Measurements from ENCODE around the gene AGAP1.

AGAP1 gene

DNA sequence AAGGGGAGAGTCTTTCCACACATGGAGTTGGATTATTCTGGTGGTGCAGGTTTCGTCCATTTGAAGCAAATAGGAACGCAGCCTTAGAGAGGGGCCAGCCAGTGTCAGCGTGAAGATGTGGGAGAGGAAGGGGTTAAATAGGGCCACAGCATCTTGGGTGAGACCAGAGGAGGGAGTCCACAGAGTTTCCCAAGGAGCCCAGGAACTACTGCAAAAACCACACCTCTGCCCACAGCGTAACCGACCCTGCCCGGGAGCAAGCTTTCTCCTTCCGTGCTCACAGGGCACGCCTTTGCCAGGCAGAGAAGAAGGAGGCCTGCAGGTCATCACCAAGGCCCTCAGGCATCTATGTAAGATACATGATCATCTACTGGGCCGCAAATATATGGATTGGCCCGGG lies 314.5 kb downstream of the AGAP1 start:
- DNase-seq (ENCODE audit: insufficient read length) (no peak), FAIRE-seq (no peak)

DNA sequence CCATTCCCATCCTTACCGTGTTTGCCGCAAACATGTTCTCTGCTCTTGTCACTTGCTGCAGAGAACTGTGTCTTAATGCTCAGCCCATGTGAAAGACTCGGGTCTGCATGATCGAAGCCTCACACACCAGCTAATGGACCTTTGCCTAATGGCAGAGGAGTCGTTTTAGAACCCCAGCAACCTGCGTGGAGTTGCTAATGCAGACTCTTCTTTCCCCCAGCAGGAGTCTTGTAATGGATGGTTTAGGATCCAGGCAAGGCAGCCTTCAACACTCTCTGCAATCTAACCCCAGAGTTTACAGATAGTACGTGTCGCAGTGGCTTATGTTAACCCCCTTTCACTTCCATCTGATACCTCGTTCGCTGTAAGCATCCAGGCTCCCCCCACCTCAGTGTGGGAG lies 316.4 kb downstream of the AGAP1 start:
- FAIRE-seq = no peak
- TF ChIP-seq POLR2A (IDR thresholded peaks at IDR 0.05; ENCODE audit: low read depth, low read length) (no peak), POLR2AphosphoS5 (IDR thresholded peaks at IDR 0.05; ENCODE audit: low read depth, low read length) (no peak), TAF1 (IDR thresholded peaks at IDR 0.05; ENCODE audit: borderline replicate concordance, low read depth, low read length) (no peak)
- DNase-seq (ENCODE audit: insufficient read length) = no peak

More for the DNA sequence above, 314.5 kb downstream of the AGAP1 start:
- TF ChIP-seq POLR2A (IDR thresholded peaks at IDR 0.05; ENCODE audit: low read depth, low read length) = no peak
- TF ChIP-seq TAF1 (IDR thresholded peaks at IDR 0.05; ENCODE audit: borderline replicate concordance, low read depth, low read length) = no peak
- no peak for TF ChIP-seq POLR2AphosphoS5 (IDR thresholded peaks at IDR 0.05; ENCODE audit: low read depth, low read length)

DNA sequence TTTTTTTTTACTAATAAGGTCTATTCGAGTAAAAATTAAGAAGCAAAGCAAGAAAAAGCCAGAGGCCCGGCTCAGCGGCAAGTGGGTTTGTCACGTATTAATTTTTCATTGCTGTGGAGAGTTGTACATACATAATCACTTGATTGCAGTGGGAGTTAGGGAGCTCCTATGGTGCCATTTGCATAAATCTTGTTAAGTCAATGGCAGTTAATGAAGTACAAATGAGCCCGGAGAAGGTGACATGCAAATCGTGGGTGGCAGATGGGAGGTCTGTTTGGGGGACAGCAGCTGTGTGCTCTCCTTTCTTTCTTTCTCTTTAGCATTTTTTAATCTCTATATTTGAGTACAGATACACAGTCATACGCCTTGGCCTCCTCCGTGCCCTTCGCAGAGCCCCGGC lies 317.0 kb downstream of the AGAP1 start:
- TF ChIP-seq POLR2AphosphoS5 (IDR thresholded peaks at IDR 0.05; ENCODE audit: low read depth, low read length) (no peak), TAF1 (IDR thresholded peaks at IDR 0.05; ENCODE audit: borderline replicate concordance, low read depth, low read length) (no peak), POLR2A (IDR thresholded peaks at IDR 0.05; ENCODE audit: low read depth, low read length) (no peak)
- DNase-seq (ENCODE audit: insufficient read length) (no peak), FAIRE-seq (no peak)

DNA sequence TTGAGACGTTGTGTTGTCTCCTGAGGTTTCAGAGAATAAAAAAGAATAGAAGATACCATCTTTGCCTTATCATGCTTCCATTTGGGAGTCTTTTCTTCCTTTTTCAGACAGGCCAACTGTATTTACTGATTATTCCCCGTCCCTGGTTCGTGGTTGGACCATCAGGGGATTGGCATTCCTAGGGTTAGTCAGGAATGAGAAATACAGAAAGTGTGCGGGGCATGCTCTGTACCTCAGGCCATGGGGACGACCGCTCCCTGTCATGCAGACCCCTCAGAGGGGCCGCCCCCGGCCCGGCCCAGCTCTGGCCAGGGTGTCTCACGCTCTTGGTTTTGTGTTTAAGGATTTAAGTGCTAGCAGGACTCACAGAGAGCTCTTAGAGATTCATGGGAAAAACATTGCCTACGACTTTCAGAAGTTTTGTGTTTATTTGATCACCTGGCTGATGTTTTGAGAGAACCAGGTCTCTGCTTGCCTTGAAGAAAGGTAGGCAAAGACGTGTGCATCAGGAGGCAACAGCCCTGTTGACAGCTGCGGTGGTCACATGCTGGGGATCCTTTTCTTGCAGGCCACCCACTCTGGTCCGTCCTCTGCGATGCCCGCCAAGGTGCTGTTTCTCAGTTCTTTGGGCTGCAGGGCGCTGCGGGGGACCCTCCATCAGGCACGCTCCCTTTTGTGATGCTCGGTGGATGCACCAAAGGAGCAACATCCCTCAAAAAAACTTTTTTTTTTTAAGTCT lies 317.8 kb downstream of the AGAP1 start:
- no peak for DNase-seq (ENCODE audit: insufficient read length)
- TF ChIP-seq POLR2AphosphoS5 (IDR thresholded peaks at IDR 0.05; ENCODE audit: low read depth, low read length) (no peak), TAF1 (IDR thresholded peaks at IDR 0.05; ENCODE audit: borderline replicate concordance, low read depth, low read length) (no peak), POLR2A (IDR thresholded peaks at IDR 0.05; ENCODE audit: low read depth, low read length) (no peak)
- FAIRE-seq = no peak

DNA sequence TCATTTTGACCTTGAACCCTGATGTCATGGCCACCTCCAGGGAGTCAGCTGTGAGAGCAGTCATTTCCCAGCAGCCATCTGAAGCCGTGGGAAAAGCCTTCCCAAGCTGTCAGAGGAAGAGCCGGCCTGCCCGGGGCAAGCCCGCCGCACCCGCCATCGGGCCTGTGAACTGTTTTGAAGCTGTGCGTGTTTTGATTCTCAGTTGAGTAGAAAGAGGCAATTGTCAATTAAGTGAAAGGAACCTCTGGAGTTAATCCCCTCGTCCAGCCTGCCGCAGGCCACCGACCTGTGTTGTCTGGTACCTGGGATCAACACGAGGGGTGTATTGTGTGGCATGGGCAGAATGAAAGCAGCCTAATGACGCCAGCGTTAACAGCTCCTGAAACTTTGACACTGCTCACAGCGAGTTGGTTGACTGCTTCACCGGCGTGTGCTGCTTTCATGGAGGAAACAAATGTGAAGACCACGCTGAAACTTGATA lies 318.4 kb downstream of the AGAP1 start:
- TF ChIP-seq POLR2A (IDR thresholded peaks at IDR 0.05; ENCODE audit: low read depth, low read length) (no peak), POLR2AphosphoS5 (IDR thresholded peaks at IDR 0.05; ENCODE audit: low read depth, low read length) (no peak), TAF1 (IDR thresholded peaks at IDR 0.05; ENCODE audit: borderline replicate concordance, low read depth, low read length) (no peak)
- FAIRE-seq = no peak
- no peak for DNase-seq (ENCODE audit: insufficient read length)

DNA sequence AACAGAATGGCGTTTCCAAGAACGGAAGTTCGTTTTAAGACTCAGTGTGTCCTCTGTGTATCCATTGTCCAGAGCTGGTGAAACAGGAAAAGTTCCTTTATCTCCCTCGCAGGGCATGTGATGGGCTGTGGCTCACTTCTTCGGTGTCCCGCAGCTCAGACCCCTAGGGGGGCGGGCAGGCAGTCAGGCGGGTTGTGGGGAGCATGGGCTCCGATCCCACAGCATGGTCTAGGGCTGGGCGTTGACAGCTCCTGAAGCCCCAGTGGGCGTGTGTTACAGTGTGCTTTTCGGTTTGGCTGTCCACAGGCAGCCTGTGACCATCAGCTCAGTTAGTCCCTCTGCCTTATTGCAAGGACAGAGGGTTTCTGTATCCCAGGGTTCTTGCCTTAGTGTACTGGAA lies 319.6 kb downstream of the AGAP1 start:
- TF ChIP-seq TAF1 (IDR thresholded peaks at IDR 0.05; ENCODE audit: borderline replicate concordance, low read depth, low read length) = no peak
- no peak for TF ChIP-seq POLR2AphosphoS5 (IDR thresholded peaks at IDR 0.05; ENCODE audit: low read depth, low read length)
- no peak for FAIRE-seq

DNA sequence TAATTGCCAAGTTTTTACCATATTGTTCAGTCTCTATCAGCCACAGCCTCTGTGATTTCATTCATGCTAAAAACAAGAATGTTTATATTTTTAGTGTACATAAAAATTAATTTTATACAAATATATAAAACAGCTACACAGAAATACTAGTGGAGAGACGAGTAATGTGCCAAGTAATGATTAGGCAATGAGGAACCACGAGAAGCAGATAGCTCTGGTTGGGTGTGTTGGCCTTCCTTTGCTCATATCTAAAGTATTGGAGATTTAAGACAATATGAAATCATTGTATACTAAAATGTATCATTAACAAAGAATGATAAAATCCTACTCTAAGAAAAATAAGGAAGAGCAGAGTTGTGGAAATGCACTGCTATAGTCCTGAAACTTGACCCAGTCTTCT lies 326.7 kb downstream of the AGAP1 start:
- FAIRE-seq = no peak
- no peak for DNase-seq (ENCODE audit: insufficient read length)
- no peak for TF ChIP-seq POLR2A (IDR thresholded peaks at IDR 0.05; ENCODE audit: low read depth, low read length)

More for the DNA sequence above, 319.6 kb downstream of the AGAP1 start:
- DNase-seq (ENCODE audit: insufficient read length) = no peak

DNA sequence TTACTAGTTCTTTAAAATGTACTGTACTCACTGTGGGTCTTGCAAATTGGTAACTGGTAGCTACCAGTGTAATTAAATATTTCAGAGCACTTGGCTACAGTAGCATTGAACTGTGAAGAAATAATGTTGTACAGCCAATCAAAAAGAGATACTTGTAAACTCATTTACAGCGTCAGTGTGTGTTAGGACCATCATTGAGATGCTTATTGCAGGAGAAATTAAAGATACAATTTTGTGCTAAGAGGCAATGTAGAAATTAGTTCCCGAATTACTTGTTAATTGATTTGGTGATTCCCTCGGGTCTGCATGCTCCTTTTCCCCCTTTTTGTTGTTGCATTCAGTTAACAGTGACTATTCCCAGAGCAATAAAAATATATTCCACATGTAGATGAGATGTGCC lies 330.5 kb downstream of the AGAP1 start:
- TF ChIP-seq POLR2A (IDR thresholded peaks at IDR 0.05; ENCODE audit: low read depth, low read length) = no peak
- TF ChIP-seq TAF1 (IDR thresholded peaks at IDR 0.05; ENCODE audit: borderline replicate concordance, low read depth, low read length) = no peak
- TF ChIP-seq POLR2AphosphoS5 (IDR thresholded peaks at IDR 0.05; ENCODE audit: low read depth, low read length) = no peak
- FAIRE-seq = no peak
- no peak for DNase-seq (ENCODE audit: insufficient read length)

DNA sequence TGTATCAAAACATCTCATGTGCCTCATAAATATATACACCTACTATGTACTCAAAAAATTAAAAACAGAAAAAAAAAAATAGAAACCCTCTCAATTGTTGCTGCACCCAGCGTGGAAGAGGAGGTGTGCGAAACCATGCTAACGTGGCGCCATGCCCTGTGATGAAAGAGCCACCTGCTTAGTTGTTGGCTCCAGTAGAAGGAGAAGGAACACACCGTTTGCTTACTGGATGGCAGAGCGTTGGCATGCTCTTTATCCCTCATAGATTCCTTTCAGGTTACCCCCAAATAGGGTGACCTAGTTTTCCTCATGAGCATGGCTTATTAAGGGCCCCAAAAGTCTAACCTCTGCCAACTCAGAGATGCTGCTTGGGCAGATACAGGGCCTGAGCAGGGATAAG lies 332.1 kb downstream of the AGAP1 start:
- FAIRE-seq (no peak), DNase-seq (ENCODE audit: insufficient read length) (no peak)
- TF ChIP-seq POLR2A (IDR thresholded peaks at IDR 0.05; ENCODE audit: low read depth, low read length) = no peak
- TF ChIP-seq TAF1 (IDR thresholded peaks at IDR 0.05; ENCODE audit: borderline replicate concordance, low read depth, low read length) = no peak

DNA sequence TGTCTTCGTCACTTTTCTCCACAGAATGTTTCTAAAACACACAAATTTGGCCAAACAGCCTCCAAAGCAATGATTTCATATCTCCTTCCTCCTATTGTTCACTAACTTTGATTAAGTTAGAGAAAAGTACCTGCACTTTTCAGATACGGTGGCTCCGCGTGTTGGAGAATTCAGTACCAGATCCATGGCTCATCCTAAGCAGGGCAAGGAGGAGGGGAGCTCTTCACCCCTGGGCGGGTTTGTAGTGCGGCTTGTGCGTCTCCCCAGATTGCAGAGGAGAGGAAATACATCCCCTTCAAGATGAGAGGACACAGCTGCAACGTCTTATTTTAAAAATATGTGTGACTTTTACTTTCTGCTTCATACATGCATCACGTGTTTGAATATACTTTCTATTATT lies 333.0 kb downstream of the AGAP1 start:
- FAIRE-seq = no peak
- no peak for DNase-seq (ENCODE audit: insufficient read length)
- no peak for TF ChIP-seq TAF1 (IDR thresholded peaks at IDR 0.05; ENCODE audit: borderline replicate concordance, low read depth, low read length)
- TF ChIP-seq POLR2A (IDR thresholded peaks at IDR 0.05; ENCODE audit: low read depth, low read length) = no peak

DNA sequence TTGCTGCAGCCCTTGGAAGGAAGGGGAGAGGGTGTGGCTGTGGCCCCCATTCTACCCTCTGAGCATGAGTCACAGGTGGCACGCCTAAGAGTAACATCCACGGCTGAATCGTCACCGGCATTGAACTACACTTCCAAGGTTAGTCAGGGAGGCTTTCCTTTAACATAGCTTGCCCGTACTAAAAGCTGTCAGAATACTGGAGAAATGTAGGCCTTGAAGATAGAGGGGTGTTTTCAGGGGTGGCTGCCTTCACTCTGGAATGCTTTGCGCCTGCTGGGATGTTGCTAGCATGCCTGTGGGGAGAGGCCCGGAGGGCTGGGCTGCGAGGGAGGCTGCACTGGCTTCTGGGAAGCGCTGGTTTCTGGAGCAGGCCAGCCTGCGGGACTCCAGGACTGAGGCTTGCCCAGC lies 333.7 kb downstream of the AGAP1 start:
- DNase-seq (ENCODE audit: insufficient read length) (no peak), FAIRE-seq (no peak)
- TF ChIP-seq POLR2AphosphoS5 (IDR thresholded peaks at IDR 0.05; ENCODE audit: low read depth, low read length) (no peak), POLR2A (IDR thresholded peaks at IDR 0.05; ENCODE audit: low read depth, low read length) (no peak), TAF1 (IDR thresholded peaks at IDR 0.05; ENCODE audit: borderline replicate concordance, low read depth, low read length) (no peak)

DNA sequence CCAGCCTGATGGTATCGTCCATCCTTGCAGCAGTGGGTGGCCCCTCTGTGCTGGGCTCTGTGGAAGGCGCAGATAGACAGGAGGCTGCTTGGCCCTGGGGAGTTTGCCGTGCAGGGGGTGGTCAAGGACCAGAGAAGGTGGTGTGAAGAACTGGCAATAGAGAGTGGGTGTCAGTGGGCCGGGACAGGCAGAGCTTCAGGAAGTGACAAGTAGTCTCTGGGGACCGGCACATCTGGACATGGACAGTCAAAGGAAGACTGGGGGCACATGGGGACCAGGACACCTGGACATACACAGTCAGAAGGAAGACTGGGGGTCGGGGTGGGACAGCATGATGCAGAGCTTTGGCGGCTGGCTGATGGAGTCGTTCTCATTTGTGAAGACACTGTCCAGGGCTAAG lies 335.9 kb downstream of the AGAP1 start:
- TF ChIP-seq POLR2AphosphoS5 (IDR thresholded peaks at IDR 0.05; ENCODE audit: low read depth, low read length) = no peak
- no peak for TF ChIP-seq TAF1 (IDR thresholded peaks at IDR 0.05; ENCODE audit: borderline replicate concordance, low read depth, low read length)
- no peak for TF ChIP-seq POLR2A (IDR thresholded peaks at IDR 0.05; ENCODE audit: low read depth, low read length)
- DNase-seq (ENCODE audit: insufficient read length) (no peak), FAIRE-seq (no peak)

DNA sequence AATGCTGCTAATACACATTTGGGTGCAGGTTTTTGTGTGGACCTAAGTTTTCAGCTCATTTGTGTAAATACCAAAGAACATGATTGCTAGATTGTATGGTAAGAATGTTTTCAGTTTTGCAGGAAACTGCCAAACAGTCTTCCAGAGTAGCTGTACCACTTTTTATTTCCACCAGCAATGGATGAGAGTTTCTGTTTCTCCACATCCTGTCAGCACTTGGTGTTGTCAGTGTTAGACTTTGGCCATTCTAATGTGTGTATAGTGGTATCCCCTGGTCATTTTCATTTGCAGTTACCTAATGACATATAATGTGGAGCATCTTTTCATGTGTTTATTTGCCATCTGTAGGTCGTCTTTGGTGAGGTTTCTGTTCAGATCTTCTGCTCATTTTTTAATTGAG lies 337.9 kb downstream of the AGAP1 start:
- FAIRE-seq (no peak), DNase-seq (ENCODE audit: insufficient read length) (no peak)
- TF ChIP-seq POLR2A (IDR thresholded peaks at IDR 0.05; ENCODE audit: low read depth, low read length) (no peak), POLR2AphosphoS5 (IDR thresholded peaks at IDR 0.05; ENCODE audit: low read depth, low read length) (no peak), TAF1 (IDR thresholded peaks at IDR 0.05; ENCODE audit: borderline replicate concordance, low read depth, low read length) (no peak)

All from GM12892 (cell line).